GM12878 (cell line): ENCODE measurements around the gene NIPAL4.

Source experiments
- ATF2 ChIP-seq: IDR thresholded peaks from 2 replicates; pipeline ENCODE4 v1.6.1; 2012; ENCODE audit warnings: low read length, inconsistent platforms
- BCLAF1 ChIP-seq: fragments of 450-650 bp; IDR thresholded peaks from 2 replicates; pipeline ENCODE4 v1.6.1; 2017; ENCODE audit warnings: antibody characterized with exemption, mild to moderate bottlenecking, moderate library complexity
- EP300 ChIP-seq, 2 experiments: fragments of 150-350 bp in 1 of 2; IDR thresholded peaks; 2 replicates each; pipeline ENCODE4 v1.6.1; 2011 to 2012; ENCODE audit warnings: low read depth in 2 of 2, low read length in 2 of 2, borderline replicate concordance in 1 of 2, improper control_type of control experiment in 1 of 2, inconsistent platforms in 1 of 2; ENCODE audit not compliant: control insufficient read depth in 1 of 2
- PBX3 ChIP-seq: IDR thresholded peaks from 2 replicates; pipeline ENCODE4 v1.6.1; 2011; ENCODE audit warnings: mild to moderate bottlenecking, low read depth, low read length, moderate library complexity; ENCODE audit not compliant: insufficient replicate concordance
- POLR2A ChIP-seq: IDR thresholded peaks from 2 replicates; pipeline ENCODE4 v1.6.1; 2011; ENCODE audit warnings: low read depth, mild to moderate bottlenecking, low read length
- POLR2AphosphoS5 ChIP-seq: IDR thresholded peaks from 2 replicates; pipeline ENCODE4 v1.6.1; 2011; ENCODE audit warnings: mild to moderate bottlenecking, low read length, inconsistent platforms
- RELA ChIP-seq: fragments of 450-650 bp; IDR thresholded peaks from 2 replicates; pipeline ENCODE4 v1.8.0; 2014; ENCODE audit warnings: borderline replicate concordance; ENCODE audit not compliant: partially characterized antibody
- SPI1 ChIP-seq: IDR thresholded peaks from 2 replicates; pipeline ENCODE4 v1.6.1; 2011; ENCODE audit warnings: low read depth, mild to moderate bottlenecking, low read length, moderate library complexity, borderline replicate concordance; ENCODE audit not compliant: insufficient read depth
- TBL1XR1 ChIP-seq: IDR thresholded peaks from 2 replicates; pipeline ENCODE4 v1.6.1; 2012; ENCODE audit warnings: low read depth, low read length, improper control_type of control experiment
- YY1 ChIP-seq: IDR thresholded peaks from 2 replicates; pipeline ENCODE4 v1.6.1; 2011; ENCODE audit warnings: low read depth, mild to moderate bottlenecking, low read length

GRCh38 chr5:157514974-157515373 lies 55.0 kb downstream of the NIPAL4 start:
- TF ChIP-seq SPI1 (no peak), RELA (no peak), POLR2AphosphoS5 (no peak), ATF2 (no peak), TBL1XR1 (no peak), EP300 (IDR thresholded peaks at IDR 0.05; ENCODE audit: borderline replicate concordance in 1 of 2, control insufficient read depth in 1 of 2, low read depth in 2 of 2, low read length in 2 of 2) (no peak), YY1 (no peak), PBX3 (no peak), POLR2A (no peak), BCLAF1 (no peak)
